ENCODE results near the gene APOM.

The APOM gene

GRCh38 chr6:31619805-31620585 lies 35.7 kb upstream of the APOM start:
- TF ChIP-seq PAX5 (IDR thresholded peaks at IDR 0.05; ENCODE audit: insufficient read depth, low read length, severe bottlenecking) = no peak
- TF ChIP-seq TAF1 (IDR thresholded peaks at IDR 0.05; ENCODE audit: low read depth, low read length) = peak; percentile 63; the same call in 1 of the 2 replicates
- TF ChIP-seq POLR2A (IDR thresholded peaks at IDR 0.05; ENCODE audit: low read depth, low read length) = peak; percentile 90
- no peak for TF ChIP-seq SPI1 (IDR thresholded peaks at IDR 0.05; ENCODE audit: low read depth, low read length)
- TF ChIP-seq POU2F2 (IDR thresholded peaks at IDR 0.05; ENCODE audit: low read depth, low read length) = peak; percentile 99
- TF ChIP-seq POLR2AphosphoS5 (IDR thresholded peaks at IDR 0.05; ENCODE audit: low read depth, low read length) = peak; percentile 95
- FAIRE-seq = peak; percentile 96
- DNase-seq (ENCODE audit: insufficient read length, low spot score) = peak; percentile 89

- DNase-seq (ENCODE audit: insufficient read length, low spot score) (peak; percentile 75), FAIRE-seq (peak; percentile 40)
- 0 out of 2 replicates have a peak, but pooled peaks have one; percentile 87 for TF ChIP-seq POU2F2 (IDR thresholded peaks at IDR 0.05; ENCODE audit: low read depth, low read length)
- TF ChIP-seq PAX5 (IDR thresholded peaks at IDR 0.05; ENCODE audit: insufficient read depth, low read length, severe bottlenecking) = peak; percentile 3
- peak; percentile 82 for TF ChIP-seq POLR2AphosphoS5 (IDR thresholded peaks at IDR 0.05; ENCODE audit: low read depth, low read length)
- TF ChIP-seq SPI1 (IDR thresholded peaks at IDR 0.05; ENCODE audit: low read depth, low read length) = no peak
- peak; percentile 24 for TF ChIP-seq POLR2A (IDR thresholded peaks at IDR 0.05; ENCODE audit: low read depth, low read length)
- TF ChIP-seq TAF1 (IDR thresholded peaks at IDR 0.05; ENCODE audit: low read depth, low read length) = peak; percentile 93
Observed at GRCh38 chr6:31620586-31621319, 34.9 kb upstream of the APOM start, which contains the start of gene PRRC2A. Gene PRRC2A (plus strand): TSS chr6:31620715. CDS start chr6:31622790, 2,075 bp downstream.

GRCh38 chr6:31621320-31621939 lies 34.3 kb upstream of the APOM start:
- no peak for FAIRE-seq
- TF ChIP-seq POU2F2 (IDR thresholded peaks at IDR 0.05; ENCODE audit: low read depth, low read length) (no peak), PAX5 (IDR thresholded peaks at IDR 0.05; ENCODE audit: insufficient read depth, low read length, severe bottlenecking) (no peak), SPI1 (IDR thresholded peaks at IDR 0.05; ENCODE audit: low read depth, low read length) (no peak), POLR2A (IDR thresholded peaks at IDR 0.05; ENCODE audit: low read depth, low read length) (no peak), POLR2AphosphoS5 (IDR thresholded peaks at IDR 0.05; ENCODE audit: low read depth, low read length) (no peak), TAF1 (IDR thresholded peaks at IDR 0.05; ENCODE audit: low read depth, low read length) (no peak)
- DNase-seq (ENCODE audit: insufficient read length, low spot score) = no peak

GRCh38 chr6:31621991-31622390 lies 33.7 kb upstream of the APOM start:
- FAIRE-seq = no peak
- DNase-seq (ENCODE audit: insufficient read length, low spot score) = no peak
- TF ChIP-seq POLR2A (IDR thresholded peaks at IDR 0.05; ENCODE audit: low read depth, low read length) (no peak), POU2F2 (IDR thresholded peaks at IDR 0.05; ENCODE audit: low read depth, low read length) (no peak), TAF1 (IDR thresholded peaks at IDR 0.05; ENCODE audit: low read depth, low read length) (no peak), PAX5 (IDR thresholded peaks at IDR 0.05; ENCODE audit: insufficient read depth, low read length, severe bottlenecking) (no peak), SPI1 (IDR thresholded peaks at IDR 0.05; ENCODE audit: low read depth, low read length) (no peak), POLR2AphosphoS5 (IDR thresholded peaks at IDR 0.05; ENCODE audit: low read depth, low read length) (no peak)

GRCh38 chr6:31622684-31623091 lies 33.0 kb upstream of the APOM start:
- DNase-seq (ENCODE audit: insufficient read length, low spot score) = no peak
- TF ChIP-seq SPI1 (IDR thresholded peaks at IDR 0.05; ENCODE audit: low read depth, low read length) = no peak
- no peak for FAIRE-seq

- DNase-seq (ENCODE audit: insufficient read length, low spot score) (no peak), FAIRE-seq (no peak)
- TF ChIP-seq POU2F2 (IDR thresholded peaks at IDR 0.05; ENCODE audit: low read depth, low read length) (no peak), POLR2AphosphoS5 (IDR thresholded peaks at IDR 0.05; ENCODE audit: low read depth, low read length) (no peak), SPI1 (IDR thresholded peaks at IDR 0.05; ENCODE audit: low read depth, low read length) (no peak)
Observed at GRCh38 chr6:31624070-31624469, 31.6 kb upstream of the APOM start.

DNA sequence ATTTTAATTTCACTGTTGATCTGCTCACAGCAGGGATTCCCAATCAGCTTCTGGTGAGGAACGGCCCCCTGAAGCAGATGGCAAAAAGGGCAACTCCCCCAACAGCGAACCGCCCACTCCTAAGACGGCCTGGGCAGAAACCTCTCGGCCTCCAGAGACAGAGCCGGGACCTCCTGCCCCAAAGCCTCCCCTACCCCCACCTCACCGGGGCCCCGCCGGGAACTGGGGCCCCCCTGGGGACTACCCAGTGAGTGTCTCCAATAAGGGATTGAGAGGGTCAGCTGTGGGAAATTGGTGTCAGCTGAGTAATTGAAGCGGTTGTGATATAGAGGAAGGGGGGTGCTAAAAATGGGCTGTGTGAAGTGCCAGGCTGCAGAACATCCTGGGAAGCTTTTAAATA lies 28.7 kb upstream of the APOM start:
- FAIRE-seq (no peak), DNase-seq (ENCODE audit: insufficient read length, low spot score) (no peak)
- TF ChIP-seq SPI1 (IDR thresholded peaks at IDR 0.05; ENCODE audit: low read depth, low read length) (no peak), POU2F2 (IDR thresholded peaks at IDR 0.05; ENCODE audit: low read depth, low read length) (no peak), POLR2AphosphoS5 (IDR thresholded peaks at IDR 0.05; ENCODE audit: low read depth, low read length) (no peak), PAX5 (IDR thresholded peaks at IDR 0.05; ENCODE audit: insufficient read depth, low read length, severe bottlenecking) (no peak), TAF1 (IDR thresholded peaks at IDR 0.05; ENCODE audit: low read depth, low read length) (no peak), POLR2A (IDR thresholded peaks at IDR 0.05; ENCODE audit: low read depth, low read length) (no peak)

- TF ChIP-seq POLR2A (IDR thresholded peaks at IDR 0.05; ENCODE audit: low read depth, low read length) = peak; percentile 33; the same call in 1 of the 2 replicates
- no peak for TF ChIP-seq POU2F2 (IDR thresholded peaks at IDR 0.05; ENCODE audit: low read depth, low read length)
- TF ChIP-seq SPI1 (IDR thresholded peaks at IDR 0.05; ENCODE audit: low read depth, low read length) = no peak
- TF ChIP-seq PAX5 (IDR thresholded peaks at IDR 0.05; ENCODE audit: insufficient read depth, low read length, severe bottlenecking) = no peak
- 0 out of 2 replicates have a peak, but pooled peaks have one; percentile 39 for TF ChIP-seq POLR2AphosphoS5 (IDR thresholded peaks at IDR 0.05; ENCODE audit: low read depth, low read length)
- DNase-seq (ENCODE audit: insufficient read length, low spot score) (no peak), FAIRE-seq (no peak)
Observed at GRCh38 chr6:31627690-31628287, 27.9 kb upstream of the APOM start.

GRCh38 chr6:31629014-31629413 lies 26.7 kb upstream of the APOM start:
- no peak for FAIRE-seq
- TF ChIP-seq POLR2AphosphoS5 (IDR thresholded peaks at IDR 0.05; ENCODE audit: low read depth, low read length) = no peak
- no peak for TF ChIP-seq POU2F2 (IDR thresholded peaks at IDR 0.05; ENCODE audit: low read depth, low read length)
- peak; percentile 49; the same call in 1 of the 2 replicates for TF ChIP-seq POLR2A (IDR thresholded peaks at IDR 0.05; ENCODE audit: low read depth, low read length)
- TF ChIP-seq SPI1 (IDR thresholded peaks at IDR 0.05; ENCODE audit: low read depth, low read length) = no peak
- no peak for DNase-seq (ENCODE audit: insufficient read length, low spot score)

All from GM12891 (cell line).